ENCODE data around the gene MMAB. TPM values are rescaled to one million over a fixed set of nuclear protein-coding genes. Genes with fewer than 3 reads are reported as not detected.

The MMAB gene
- total and polyA plus RNA-seq, 2 of the 13 experiments (the other 11 are each of a cell fraction or from before 2014, with no cell fraction given) = 26.1 to 77.3 TPM

DNA sequence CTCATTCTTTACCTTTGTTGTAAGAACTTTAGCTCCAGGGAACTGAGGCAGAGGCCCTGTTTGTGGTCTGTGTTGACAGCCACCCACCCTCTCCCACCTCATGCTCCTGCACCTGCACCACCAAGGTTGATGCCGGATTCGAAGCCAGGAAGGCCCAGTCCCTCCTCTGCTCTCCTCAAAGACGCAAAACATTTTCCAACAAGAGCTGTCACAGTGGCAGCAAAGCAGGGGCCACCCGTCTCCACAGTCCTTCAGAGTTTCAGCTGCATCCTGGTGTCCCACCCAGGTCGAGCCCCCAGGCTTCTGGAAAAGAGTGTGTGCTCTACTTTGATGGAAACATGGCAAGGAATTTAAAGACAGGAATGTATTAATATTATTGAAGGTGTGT lies 37.4 kb downstream of the MMAB start:
- Histone ChIP-seq H3K9me3 (ENCODE audit: low read length) (no peaks in the 10 kb centered on the region), H3K4me1 (ENCODE audit: insufficient read depth, low read length) (peaks cover 8% of the 10 kb centered on the region), H2AFZ (ENCODE audit: low read length) (no peak overlapping the region), H4K20me1 (ENCODE audit: insufficient read depth, low read length) (no peaks in the 10 kb centered on the region), H3K36me3 (replicated peaks in 1 of 2; ENCODE audit: control insufficient read depth in 1 of 2, insufficient read depth in 2 of 2, low read length in 2 of 2) (peaks cover 0 to 2% of the 10 kb centered on the region in 2 experiments; a peak in 2 of 5 replicates), H3K9ac (ENCODE audit: insufficient read depth, low read depth, low read length) (no peak overlapping the region), H3K4me2 (ENCODE audit: low read depth, low read length) (no peak overlapping the region), H3K79me2 (ENCODE audit: insufficient read depth, low read length) (no peaks in the 10 kb centered on the region), H3K27me3 (ENCODE audit: control insufficient read depth in 1 of 2, insufficient read depth in 2 of 2, low read length in 2 of 2) (no peaks in the 10 kb centered on the region), H3K27ac (ENCODE audit: extremely low read length, insufficient read depth, low read length) (no peak overlapping the region), H3K4me3 (replicated peaks in 1 of 3; ENCODE audit: insufficient read depth in 1 of 3, low read depth in 2 of 3, low read length in 3 of 3) (no peak overlapping the region)
- CTCF ChIA-PET (ENCODE audit: low intra/inter-chr PET ratio, low total read pairs) = no interaction called here
- no TSS peak for BruUV-seq (replicated peaks)
- in situ Hi-C loops (cut with HindIII; ENCODE audit: extremely low pct_ligation_motif_present, low pct_unique_long_range_greater_than_20kb) = no loop called here
- WGBS (ENCODE audit: low lambda C conversion rate) = 80% methylated on average over 5 of the region's 5 CpGs
- DNase-seq (ENCODE audit: low spot score) (no peak), ATAC-seq (no peak), FAIRE-seq (no peak)
- intact Hi-C loops (cut with micrococcal nuclease; ENCODE audit: unreplicated experiment) = no loop called here
- POLR2A ChIA-PET = no interaction called here
- TF ChIP-seq PCBP2 (optimal IDR thresholded peaks at IDR 0.05; ENCODE audit: low read depth, low read length, poor library complexity, severe bottlenecking) (no peak), ZNF501 (CRISPR knock-in tag; IDR thresholded peaks at IDR 0.05) (no peak), SP4 (CRISPR knock-in tag; IDR thresholded peaks at IDR 0.05) (no peak), STAT5B (CRISPR knock-in tag; IDR thresholded peaks at IDR 0.05) (no peak), ZNF891 (CRISPR knock-in tag; IDR thresholded peaks at IDR 0.05) (no peak)
- TF ChIP-seq, protein P1, sequence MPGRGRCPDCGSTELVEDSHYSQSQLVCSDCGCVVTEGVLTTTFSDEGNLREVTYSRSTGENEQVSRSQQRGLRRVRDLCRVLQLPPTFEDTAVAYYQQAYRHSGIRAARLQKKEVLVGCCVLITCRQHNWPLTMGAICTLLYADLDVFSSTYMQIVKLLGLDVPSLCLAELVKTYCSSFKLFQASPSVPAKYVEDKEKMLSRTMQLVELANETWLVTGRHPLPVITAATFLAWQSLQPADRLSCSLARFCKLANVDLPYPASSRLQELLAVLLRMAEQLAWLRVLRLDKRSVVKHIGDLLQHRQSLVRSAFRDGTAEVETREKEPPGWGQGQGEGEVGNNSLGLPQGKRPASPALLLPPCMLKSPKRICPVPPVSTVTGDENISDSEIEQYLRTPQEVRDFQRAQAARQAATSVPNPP (CRISPR knock-in tag; IDR thresholded peaks at IDR 0.05) = no peak
- TF ChIP-seq, protein P2, sequence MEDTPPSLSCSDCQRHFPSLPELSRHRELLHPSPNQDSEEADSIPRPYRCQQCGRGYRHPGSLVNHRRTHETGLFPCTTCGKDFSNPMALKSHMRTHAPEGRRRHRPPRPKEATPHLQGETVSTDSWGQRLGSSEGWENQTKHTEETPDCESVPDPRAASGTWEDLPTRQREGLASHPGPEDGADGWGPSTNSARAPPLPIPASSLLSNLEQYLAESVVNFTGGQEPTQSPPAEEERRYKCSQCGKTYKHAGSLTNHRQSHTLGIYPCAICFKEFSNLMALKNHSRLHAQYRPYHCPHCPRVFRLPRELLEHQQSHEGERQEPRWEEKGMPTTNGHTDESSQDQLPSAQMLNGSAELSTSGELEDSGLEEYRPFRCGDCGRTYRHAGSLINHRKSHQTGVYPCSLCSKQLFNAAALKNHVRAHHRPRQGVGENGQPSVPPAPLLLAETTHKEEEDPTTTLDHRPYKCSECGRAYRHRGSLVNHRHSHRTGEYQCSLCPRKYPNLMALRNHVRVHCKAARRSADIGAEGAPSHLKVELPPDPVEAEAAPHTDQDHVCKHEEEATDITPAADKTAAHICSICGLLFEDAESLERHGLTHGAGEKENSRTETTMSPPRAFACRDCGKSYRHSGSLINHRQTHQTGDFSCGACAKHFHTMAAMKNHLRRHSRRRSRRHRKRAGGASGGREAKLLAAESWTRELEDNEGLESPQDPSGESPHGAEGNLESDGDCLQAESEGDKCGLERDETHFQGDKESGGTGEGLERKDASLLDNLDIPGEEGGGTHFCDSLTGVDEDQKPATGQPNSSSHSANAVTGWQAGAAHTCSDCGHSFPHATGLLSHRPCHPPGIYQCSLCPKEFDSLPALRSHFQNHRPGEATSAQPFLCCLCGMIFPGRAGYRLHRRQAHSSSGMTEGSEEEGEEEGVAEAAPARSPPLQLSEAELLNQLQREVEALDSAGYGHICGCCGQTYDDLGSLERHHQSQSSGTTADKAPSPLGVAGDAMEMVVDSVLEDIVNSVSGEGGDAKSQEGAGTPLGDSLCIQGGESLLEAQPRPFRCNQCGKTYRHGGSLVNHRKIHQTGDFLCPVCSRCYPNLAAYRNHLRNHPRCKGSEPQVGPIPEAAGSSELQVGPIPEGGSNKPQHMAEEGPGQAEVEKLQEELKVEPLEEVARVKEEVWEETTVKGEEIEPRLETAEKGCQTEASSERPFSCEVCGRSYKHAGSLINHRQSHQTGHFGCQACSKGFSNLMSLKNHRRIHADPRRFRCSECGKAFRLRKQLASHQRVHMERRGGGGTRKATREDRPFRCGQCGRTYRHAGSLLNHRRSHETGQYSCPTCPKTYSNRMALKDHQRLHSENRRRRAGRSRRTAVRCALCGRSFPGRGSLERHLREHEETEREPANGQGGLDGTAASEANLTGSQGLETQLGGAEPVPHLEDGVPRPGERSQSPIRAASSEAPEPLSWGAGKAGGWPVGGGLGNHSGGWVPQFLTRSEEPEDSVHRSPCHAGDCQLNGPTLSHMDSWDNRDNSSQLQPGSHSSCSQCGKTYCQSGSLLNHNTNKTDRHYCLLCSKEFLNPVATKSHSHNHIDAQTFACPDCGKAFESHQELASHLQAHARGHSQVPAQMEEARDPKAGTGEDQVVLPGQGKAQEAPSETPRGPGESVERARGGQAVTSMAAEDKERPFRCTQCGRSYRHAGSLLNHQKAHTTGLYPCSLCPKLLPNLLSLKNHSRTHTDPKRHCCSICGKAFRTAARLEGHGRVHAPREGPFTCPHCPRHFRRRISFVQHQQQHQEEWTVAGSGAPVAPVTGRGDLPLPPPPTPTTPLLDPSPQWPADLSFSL (CRISPR knock-in tag; IDR thresholded peaks at IDR 0.05) = no peak
- TF ChIP-seq, protein P3, sequence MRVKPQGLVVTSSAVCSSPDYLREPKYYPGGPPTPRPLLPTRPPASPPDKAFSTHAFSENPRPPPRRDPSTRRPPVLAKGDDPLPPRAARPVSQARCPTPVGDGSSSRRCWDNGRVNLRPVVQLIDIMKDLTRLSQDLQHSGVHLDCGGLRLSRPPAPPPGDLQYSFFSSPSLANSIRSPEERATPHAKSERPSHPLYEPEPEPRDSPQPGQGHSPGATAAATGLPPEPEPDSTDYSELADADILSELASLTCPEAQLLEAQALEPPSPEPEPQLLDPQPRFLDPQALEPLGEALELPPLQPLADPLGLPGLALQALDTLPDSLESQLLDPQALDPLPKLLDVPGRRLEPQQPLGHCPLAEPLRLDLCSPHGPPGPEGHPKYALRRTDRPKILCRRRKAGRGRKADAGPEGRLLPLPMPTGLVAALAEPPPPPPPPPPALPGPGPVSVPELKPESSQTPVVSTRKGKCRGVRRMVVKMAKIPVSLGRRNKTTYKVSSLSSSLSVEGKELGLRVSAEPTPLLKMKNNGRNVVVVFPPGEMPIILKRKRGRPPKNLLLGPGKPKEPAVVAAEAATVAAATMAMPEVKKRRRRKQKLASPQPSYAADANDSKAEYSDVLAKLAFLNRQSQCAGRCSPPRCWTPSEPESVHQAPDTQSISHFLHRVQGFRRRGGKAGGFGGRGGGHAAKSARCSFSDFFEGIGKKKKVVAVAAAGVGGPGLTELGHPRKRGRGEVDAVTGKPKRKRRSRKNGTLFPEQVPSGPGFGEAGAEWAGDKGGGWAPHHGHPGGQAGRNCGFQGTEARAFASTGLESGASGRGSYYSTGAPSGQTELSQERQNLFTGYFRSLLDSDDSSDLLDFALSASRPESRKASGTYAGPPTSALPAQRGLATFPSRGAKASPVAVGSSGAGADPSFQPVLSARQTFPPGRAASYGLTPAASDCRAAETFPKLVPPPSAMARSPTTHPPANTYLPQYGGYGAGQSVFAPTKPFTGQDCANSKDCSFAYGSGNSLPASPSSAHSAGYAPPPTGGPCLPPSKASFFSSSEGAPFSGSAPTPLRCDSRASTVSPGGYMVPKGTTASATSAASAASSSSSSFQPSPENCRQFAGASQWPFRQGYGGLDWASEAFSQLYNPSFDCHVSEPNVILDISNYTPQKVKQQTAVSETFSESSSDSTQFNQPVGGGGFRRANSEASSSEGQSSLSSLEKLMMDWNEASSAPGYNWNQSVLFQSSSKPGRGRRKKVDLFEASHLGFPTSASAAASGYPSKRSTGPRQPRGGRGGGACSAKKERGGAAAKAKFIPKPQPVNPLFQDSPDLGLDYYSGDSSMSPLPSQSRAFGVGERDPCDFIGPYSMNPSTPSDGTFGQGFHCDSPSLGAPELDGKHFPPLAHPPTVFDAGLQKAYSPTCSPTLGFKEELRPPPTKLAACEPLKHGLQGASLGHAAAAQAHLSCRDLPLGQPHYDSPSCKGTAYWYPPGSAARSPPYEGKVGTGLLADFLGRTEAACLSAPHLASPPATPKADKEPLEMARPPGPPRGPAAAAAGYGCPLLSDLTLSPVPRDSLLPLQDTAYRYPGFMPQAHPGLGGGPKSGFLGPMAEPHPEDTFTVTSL (CRISPR knock-in tag; IDR thresholded peaks at IDR 0.05; ENCODE audit: borderline replicate concordance) = no peak
- TF ChIP-seq, protein P4, sequence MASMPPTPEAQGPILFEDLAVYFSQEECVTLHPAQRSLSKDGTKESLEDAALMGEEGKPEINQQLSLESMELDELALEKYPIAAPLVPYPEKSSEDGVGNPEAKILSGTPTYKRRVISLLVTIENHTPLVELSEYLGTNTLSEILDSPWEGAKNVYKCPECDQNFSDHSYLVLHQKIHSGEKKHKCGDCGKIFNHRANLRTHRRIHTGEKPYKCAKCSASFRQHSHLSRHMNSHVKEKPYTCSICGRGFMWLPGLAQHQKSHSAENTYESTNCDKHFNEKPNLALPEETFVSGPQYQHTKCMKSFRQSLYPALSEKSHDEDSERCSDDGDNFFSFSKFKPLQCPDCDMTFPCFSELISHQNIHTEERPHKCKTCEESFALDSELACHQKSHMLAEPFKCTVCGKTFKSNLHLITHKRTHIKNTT (CRISPR knock-in tag; IDR thresholded peaks at IDR 0.05) = no peak

Data from HepG2 (cell line).